Activated gamma-delta T cell treated with anti-CD3 and anti-CD28 coated beads, Interleukin-2, amount 50 U/mL, for 16 hours (primary cell): ENCODE measurements around the gene NAALADL2.

Experiments used
- DNase-seq: peaks from one replicate; pipeline ENCODE4 v3.0.0-alpha.2; 2020; ENCODE audit warnings: low read depth

The NAALADL2 gene

DNA sequence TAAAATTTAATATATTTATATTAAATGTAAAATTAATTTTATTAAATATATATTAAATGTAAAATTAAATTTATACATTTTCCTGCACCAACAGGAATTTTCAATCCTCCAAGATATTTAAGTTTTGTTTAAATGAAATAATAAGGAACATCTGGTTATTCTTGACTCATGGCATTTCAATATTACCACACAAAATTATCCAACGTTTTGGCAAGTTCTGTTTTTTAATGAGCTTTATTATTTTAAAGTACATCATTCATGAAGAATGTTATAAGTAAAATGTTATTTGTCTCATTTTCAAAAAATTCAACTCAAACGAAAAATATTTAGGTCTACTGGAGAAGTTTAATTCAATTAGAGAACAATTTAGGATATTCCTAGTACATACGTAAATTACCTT lies 811.4 kb downstream of the NAALADL2 start:
- no peak for DNase-seq

GRCh38 chr3:175672119-175672689 lies 813.1 kb downstream of the NAALADL2 start:
- no peak for DNase-seq

DNA sequence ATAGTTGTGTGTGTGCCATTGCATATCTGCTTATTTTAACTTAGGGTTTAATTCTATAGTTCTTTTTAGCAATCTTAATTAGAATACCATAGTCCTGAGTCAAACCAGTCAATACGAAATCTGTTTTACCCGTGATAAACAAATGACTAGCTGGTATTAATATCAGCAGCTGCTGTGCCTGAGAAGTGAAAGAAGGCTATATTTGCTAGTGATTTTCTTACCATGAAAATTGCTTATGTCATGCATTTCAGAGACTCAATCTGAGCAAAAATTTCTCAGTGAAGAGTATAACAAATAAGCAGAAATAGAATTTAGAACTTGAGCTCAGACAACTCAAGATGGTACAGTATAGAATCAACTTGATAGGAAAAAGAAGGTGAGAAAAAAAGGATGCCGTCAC lies 820.4 kb downstream of the NAALADL2 start:
- no peak for DNase-seq

GRCh38 chr3:175692256-175692655 lies 833.1 kb downstream of the NAALADL2 start:
- DNase-seq = no peak

- DNase-seq = no peak
Observed at GRCh38 chr3:175695251-175695650, 836.1 kb downstream of the NAALADL2 start.

- DNase-seq = no peak
Observed at GRCh38 chr3:175702956-175703355, 843.8 kb downstream of the NAALADL2 start.

- no peak for DNase-seq
Observed at GRCh38 chr3:175704366-175705055, 845.4 kb downstream of the NAALADL2 start.

GRCh38 chr3:175713268-175713667 lies 854.1 kb downstream of the NAALADL2 start:
- no peak for DNase-seq

DNA sequence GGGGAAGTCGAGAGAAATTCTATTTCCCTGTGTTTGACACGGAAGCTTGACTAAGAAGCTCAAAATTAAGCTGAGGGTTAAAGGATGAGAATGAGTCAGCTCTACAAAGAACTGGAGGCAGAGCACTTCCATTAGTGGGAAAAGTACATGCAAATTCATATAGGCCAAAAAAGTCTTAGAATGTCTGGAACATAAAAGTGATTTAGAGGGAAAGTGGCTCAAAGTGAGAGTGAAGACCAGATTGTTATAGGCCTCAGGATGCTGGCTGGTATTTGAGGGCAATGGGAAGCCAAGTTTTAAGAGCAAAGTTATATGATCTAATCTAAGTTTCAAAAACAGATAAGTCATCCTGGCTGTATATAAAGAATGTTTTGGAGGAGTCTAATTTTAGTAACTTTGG lies 857.3 kb downstream of the NAALADL2 start:
- DNase-seq = no peak

- no peak for DNase-seq
Observed at GRCh38 chr3:175726228-175726627, 867.1 kb downstream of the NAALADL2 start.

DNA sequence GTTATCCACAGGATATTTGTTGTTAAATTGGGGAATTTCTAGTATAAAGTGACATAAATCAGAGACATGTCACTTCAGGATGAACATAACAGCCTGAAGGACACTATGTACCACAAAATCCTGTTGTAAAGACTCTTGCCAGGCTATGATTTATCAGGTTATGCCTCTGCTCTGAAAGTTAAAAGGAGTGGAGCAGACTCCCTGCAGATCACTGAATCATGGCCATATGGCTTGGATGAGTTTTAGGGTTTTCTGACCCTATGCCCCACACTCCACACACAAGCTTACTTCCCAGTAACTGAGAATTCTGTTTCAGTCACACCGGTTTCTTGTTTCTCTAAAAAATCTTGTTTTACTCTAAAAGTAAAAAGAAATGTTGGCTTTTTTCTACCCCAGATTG lies 869.4 kb downstream of the NAALADL2 start:
- DNase-seq = no peak

- DNase-seq = no peak
Observed at GRCh38 chr3:175729466-175729865, 870.3 kb downstream of the NAALADL2 start.

DNA sequence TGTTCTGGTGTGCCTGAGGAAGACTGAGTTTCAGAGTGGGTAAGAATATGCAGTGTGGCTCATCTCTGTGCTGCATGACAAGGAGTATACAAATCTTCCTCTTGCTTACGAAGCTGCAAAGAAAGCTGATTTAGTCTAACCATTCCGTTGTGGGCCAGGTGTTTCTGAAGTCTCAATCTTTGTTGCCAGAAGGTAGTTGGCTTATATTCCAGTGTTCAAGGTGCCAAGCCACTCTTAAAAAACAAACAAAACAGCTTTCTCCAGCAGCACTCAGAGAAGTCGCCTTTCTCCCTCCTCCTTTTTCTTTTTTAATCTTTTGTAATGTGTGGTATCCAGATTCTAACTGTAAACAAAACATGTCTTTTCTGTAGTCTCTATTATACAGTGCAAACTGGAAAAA lies 872.4 kb downstream of the NAALADL2 start:
- DNase-seq = no peak

DNA sequence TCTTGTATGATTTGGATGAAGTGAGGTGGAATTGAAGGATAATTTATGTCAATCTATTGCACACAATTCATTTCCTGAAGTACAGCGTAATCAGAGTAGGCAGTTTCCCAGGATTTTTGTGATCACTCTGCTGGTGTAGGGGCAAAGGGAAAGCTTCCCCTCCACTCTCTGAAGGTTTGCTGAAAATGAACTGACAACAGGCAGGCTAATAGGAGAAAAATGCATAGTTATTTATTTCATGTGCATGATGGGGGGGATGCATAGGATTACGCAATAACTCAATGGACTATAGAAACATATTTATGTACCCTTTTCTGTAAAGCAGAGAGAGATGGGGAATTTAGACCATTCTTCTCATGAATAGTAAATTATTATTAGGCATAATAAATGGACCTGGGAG lies 872.9 kb downstream of the NAALADL2 start:
- no peak for DNase-seq

GRCh38 chr3:175735866-175736265 lies 876.7 kb downstream of the NAALADL2 start:
- no peak for DNase-seq

DNA sequence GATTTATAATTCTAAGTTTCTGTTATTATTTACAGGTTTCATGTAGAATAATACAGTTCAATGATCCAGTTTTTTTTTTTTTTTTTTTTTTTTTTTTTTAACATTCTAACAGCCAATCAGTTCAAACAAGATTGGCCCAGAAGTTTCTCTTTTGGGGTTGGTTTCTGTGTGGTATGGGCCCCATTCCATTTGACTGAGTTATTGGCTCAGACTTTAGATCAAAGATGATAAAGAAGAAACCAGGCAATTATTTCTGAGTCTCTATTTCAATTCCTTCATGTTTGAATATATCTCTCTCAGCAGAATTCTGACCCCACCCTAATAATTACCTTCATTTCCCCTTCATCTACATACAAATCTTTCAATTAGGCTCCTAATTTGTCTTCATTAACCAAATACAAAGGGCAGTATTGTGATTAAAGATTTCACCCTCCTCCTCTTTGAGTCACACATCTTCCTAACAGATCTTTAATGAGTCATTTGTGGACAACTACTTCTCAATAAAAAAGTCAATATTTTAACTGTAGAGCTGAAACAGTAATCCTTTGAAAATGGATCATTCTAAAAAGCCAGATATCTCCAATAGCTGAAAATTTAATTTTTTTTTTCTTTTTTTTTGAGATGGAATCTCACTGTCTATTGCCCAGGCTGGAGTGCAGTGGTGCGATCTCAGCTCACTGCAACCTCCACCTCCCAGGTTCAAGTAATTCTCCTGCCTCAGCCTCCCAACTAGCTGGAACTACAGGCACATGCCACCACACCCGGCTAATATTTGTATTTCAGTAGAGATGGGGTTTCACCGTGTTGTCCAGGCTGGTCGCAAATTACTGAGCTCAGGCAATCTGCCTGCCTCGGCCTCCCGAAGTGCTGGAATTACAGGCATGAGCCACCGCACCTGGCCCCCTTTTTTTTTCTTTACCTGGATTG lies 878.8 kb downstream of the NAALADL2 start:
- no peak for DNase-seq

- no peak for DNase-seq
Observed at GRCh38 chr3:175741951-175742350, 882.8 kb downstream of the NAALADL2 start.

DNA sequence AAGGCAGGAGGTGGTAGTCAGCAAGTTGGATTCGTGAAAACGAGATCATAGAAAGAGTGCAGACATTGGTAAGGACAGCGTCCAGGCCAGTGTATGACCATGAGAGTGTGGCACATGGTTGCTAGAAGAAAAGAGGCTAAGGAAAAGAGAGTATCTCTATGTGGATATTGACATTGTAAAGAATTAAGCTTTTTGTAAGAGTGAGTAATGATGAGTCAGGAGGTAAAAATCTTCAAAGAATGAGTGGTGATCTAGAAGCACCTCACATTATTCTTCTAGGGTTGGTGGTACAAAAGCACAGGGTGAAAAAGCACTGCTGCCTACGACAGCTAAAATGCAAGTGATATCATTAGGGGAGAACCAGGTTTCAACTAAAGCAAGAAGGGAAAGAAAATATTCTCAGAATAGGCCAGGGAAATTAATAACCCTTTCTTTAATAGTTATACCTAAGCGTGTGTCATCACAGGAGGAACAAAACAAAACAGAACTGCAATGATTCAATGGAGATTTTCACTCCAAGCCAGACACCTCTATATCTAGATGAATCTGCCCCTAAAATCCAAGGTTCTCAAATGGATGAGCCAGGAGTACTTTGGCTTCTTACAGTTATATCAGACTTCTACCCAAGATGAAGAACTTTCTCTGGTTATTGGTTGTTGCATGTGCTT lies 884.7 kb downstream of the NAALADL2 start:
- no peak for DNase-seq

GRCh38 chr3:175746308-175746707 lies 887.2 kb downstream of the NAALADL2 start:
- no peak for DNase-seq

DNA sequence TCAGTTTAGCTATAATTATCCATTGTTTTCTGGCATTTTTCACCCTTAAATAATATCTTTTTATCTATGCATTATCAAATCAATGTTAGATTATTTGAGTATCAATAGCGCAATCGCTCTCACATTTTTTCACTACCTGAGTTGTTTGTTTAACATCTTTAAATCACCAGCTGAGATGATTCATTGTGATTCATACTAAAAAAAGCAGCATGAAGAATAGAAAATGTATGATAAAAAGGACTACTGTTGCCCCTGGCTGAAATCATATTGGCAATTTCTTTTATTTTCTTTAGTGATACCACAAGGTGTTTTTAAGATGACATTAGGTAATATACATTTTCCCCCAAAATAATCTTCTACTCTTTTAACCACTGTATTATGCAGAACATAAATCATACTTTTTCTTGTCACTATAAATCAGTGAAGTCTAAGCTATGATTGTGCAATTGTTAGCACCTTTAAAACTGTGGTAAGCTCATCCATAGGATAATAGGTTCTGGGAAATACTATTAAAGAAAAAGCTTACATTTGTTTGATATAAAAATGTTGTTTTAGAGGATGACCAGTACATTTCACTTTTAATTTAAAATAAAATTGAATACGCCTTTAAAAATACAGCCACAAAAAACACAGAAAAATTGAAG lies 889.1 kb downstream of the NAALADL2 start:
- DNase-seq = no peak

DNA sequence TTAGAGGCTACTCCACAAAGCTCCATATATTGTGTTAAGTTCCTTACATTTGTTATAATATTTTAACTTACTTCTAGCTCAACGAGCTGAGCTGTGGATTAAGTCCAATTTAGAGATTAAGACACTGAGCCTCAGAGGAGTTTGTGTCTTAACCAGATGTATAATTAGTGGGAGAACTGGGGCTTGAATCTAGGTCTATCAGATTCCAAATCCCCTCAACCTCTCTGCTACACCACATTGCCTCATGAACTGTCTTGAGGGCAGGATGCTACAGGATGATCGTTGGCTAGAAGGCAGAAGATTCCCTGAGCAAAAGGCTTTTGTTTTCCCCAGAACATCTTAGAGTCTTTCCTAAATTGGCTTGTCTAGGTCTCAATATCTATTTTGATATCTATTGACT lies 890.8 kb downstream of the NAALADL2 start:
- no peak for DNase-seq

DNA sequence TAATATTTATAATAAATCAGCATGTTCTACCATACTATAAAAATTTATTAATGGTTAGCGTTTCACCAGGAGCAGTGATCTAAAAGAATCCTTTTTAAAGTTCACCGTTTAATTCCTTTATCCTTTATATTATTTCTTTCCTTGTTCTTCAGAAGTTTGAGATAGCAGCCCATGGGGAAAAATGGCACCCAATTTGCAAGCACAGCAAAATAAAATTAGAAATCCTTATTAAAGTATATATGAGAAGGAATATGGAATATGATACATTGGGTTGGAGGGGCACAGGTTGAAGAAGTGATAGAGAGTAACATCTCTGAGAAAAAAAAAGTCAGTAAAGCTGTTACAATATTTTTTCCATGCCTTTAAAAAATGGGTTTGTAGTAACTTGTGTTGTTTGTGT lies 892.0 kb downstream of the NAALADL2 start:
- no peak for DNase-seq
